Astrocyte (in vitro differentiated cells and primary cell): ENCODE measurements around the gene CACHD1. TPM values are rescaled to one million over a fixed set of nuclear protein-coding genes. Genes with fewer than 3 reads are reported as not detected.

Experiments
- DNase-seq: peaks from one replicate; pipeline ENCODE4 v3.0.0-alpha.2; 2010; ENCODE audit warnings: low read depth
- FAIRE-seq: peaks from 2 replicates; lab custom pipeline; 2011; peaks lifted over from hg19 to GRCh38; lab: Jason Lieb, UNC
- H2AFZ ChIP-seq: 2 replicates; pipeline ENCODE4 v1.6.0; 2012; ENCODE audit warnings: low read depth, low read length, inconsistent platforms
- H3K27ac ChIP-seq: 2 replicates; pipeline ENCODE4 v1.5.1; 2011; ENCODE audit warnings: low read depth, low read length, inconsistent platforms
- H3K27me3 ChIP-seq: 2 replicates; pipeline ENCODE4 v1.6.0; 2011; ENCODE audit warnings: low read length, inconsistent platforms; ENCODE audit not compliant: insufficient read depth
- H3K36me3 ChIP-seq: 2 replicates; pipeline ENCODE4 v1.5.1; 2011; ENCODE audit warnings: low read length, inconsistent platforms; ENCODE audit not compliant: insufficient read depth
- H3K4me1 ChIP-seq: 2 replicates; pipeline ENCODE4 v1.5.1; 2011; ENCODE audit warnings: low read length, inconsistent platforms; ENCODE audit not compliant: insufficient read depth
- H3K4me2 ChIP-seq: 2 replicates; pipeline ENCODE4 v1.6.0; 2012; ENCODE audit warnings: low read length, inconsistent platforms
- H3K4me3 ChIP-seq: 2 replicates; pipeline ENCODE4 v1.5.1; 2011; ENCODE audit warnings: low read depth, mild to moderate bottlenecking, low read length, inconsistent platforms; ENCODE audit not compliant: insufficient read depth
- H3K79me2 ChIP-seq: 2 replicates; pipeline ENCODE4 v1.6.0; 2012; ENCODE audit warnings: mild to moderate bottlenecking, low read length, inconsistent platforms; ENCODE audit not compliant: insufficient read depth
- H3K9ac ChIP-seq: 2 replicates; pipeline ENCODE4 v1.6.0; 2012; ENCODE audit warnings: mild to moderate bottlenecking, low read length, inconsistent platforms
- H3K9me3 ChIP-seq: 2 replicates; pipeline ENCODE4 v1.5.1; 2012; ENCODE audit warnings: low read depth, mild to moderate bottlenecking, low read length, inconsistent platforms; ENCODE audit not compliant: insufficient read depth
- H4K20me1 ChIP-seq: 2 replicates; pipeline ENCODE4 v1.6.0; 2012; ENCODE audit warnings: low read length, inconsistent platforms; ENCODE audit not compliant: insufficient read depth
- H3K27ac Mint-ChIP-seq: one replicate; pipeline ENCODE4 v1.8.0; 2021; ENCODE audit warnings: mild to moderate bottlenecking, mixed read lengths; ENCODE audit not compliant: unreplicated experiment
- H3K27me3 Mint-ChIP-seq: one replicate; pipeline ENCODE4 v1.8.0; 2021; ENCODE audit warnings: low read depth, mixed read lengths; ENCODE audit not compliant: unreplicated experiment
- H3K36me3 Mint-ChIP-seq: one replicate; pipeline ENCODE4 v1.8.0; 2021; ENCODE audit warnings: low read depth, mixed read lengths; ENCODE audit not compliant: unreplicated experiment
- H3K4me1 Mint-ChIP-seq: one replicate; pipeline ENCODE4 v1.8.0; 2021; ENCODE audit warnings: low read depth, mixed read lengths; ENCODE audit not compliant: unreplicated experiment
- H3K4me3 Mint-ChIP-seq: one replicate; pipeline ENCODE4 v1.8.0; 2021; ENCODE audit warnings: mild to moderate bottlenecking, moderate library complexity, mixed read lengths; ENCODE audit not compliant: unreplicated experiment
- H3K9me3 Mint-ChIP-seq: one replicate; pipeline ENCODE4 v1.8.0; 2021; ENCODE audit warnings: mild to moderate bottlenecking, mixed read lengths; ENCODE audit not compliant: unreplicated experiment
- EZH2 ChIP-seq: IDR thresholded peaks from 2 replicates; pipeline ENCODE4 v1.6.1; 2012; ENCODE audit warnings: mild to moderate bottlenecking, low read length, inconsistent platforms; ENCODE audit not compliant: insufficient read depth
- total RNA-seq: library from RNA; stranded (reverse); gene quantifications from 2 replicates; pipeline ENCODE4 v1.2.1, GENCODE V29; 2021
- TF ChIP-seq, protein P1 (sequence below): IDR thresholded peaks from 2 replicates; pipeline ENCODE4 v1.5.1; 2011; ENCODE audit warnings: low read depth, mild to moderate bottlenecking, inconsistent platforms, low read length, moderate library complexity; ENCODE audit not compliant: insufficient read depth

Gene CACHD1
- total RNA-seq, 1 donor from 2014 or later, result 21.2 TPM

DNA sequence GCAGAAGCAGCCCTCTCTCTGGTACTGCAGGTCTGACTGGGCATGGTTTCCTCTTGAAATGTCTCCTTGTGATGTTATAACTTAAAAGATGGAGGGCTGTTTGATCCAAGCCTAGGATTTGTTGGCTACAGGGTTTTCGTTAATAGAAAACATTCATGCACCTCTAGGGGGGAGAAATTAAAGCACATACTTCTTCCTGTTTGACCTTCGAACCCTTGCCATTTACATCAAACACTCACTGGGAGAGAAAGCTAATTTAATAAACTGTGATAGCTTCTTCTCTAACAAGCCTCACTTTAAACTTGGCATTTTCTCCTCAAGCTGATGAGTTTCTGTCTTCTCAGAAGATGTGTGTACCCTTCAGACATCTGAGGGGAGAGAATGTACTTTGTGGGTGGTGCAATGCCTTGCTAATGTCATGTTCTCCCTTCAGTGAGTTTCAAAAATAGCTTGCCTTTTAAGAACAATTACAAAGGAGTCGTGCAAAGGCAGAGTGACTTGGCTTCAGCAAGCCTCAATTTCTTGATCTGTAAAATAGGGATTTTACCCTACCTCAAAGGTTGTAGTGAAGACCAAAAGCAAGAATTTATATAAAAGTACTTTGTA, 20.4 kb downstream of the CACHD1 start:
- Histone ChIP-seq H4K20me1 (peaks cover 14% of the 10 kb centered on the region), H3K4me1 (no peaks in the 10 kb centered on the region), H3K79me2 (peaks cover 8% of the 10 kb centered on the region), H3K27ac (no peak overlapping the region), H3K36me3 (no peaks in the 10 kb centered on the region), H3K9ac (no peak overlapping the region), H2AFZ (no peak overlapping the region), H3K4me3 (no peak overlapping the region), H3K9me3 (no peaks in the 10 kb centered on the region), H3K27me3 (no peaks in the 10 kb centered on the region), H3K4me2 (no peak overlapping the region)
- Mint-ChIP-seq H3K27me3 (no peaks in the 10 kb centered on the region), H3K4me1 (peaks cover 32% of the 10 kb centered on the region), H3K4me3 (no peak overlapping the region), H3K9me3 (no peaks in the 10 kb centered on the region), H3K36me3 (peaks cover 6% of the 10 kb centered on the region), H3K27ac (no peak overlapping the region)
- FAIRE-seq (no peak), DNase-seq (no peak)
- TF ChIP-seq, protein P1, sequence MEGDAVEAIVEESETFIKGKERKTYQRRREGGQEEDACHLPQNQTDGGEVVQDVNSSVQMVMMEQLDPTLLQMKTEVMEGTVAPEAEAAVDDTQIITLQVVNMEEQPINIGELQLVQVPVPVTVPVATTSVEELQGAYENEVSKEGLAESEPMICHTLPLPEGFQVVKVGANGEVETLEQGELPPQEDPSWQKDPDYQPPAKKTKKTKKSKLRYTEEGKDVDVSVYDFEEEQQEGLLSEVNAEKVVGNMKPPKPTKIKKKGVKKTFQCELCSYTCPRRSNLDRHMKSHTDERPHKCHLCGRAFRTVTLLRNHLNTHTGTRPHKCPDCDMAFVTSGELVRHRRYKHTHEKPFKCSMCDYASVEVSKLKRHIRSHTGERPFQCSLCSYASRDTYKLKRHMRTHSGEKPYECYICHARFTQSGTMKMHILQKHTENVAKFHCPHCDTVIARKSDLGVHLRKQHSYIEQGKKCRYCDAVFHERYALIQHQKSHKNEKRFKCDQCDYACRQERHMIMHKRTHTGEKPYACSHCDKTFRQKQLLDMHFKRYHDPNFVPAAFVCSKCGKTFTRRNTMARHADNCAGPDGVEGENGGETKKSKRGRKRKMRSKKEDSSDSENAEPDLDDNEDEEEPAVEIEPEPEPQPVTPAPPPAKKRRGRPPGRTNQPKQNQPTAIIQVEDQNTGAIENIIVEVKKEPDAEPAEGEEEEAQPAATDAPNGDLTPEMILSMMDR, result no peak
- no peak for TF ChIP-seq EZH2

DNA sequence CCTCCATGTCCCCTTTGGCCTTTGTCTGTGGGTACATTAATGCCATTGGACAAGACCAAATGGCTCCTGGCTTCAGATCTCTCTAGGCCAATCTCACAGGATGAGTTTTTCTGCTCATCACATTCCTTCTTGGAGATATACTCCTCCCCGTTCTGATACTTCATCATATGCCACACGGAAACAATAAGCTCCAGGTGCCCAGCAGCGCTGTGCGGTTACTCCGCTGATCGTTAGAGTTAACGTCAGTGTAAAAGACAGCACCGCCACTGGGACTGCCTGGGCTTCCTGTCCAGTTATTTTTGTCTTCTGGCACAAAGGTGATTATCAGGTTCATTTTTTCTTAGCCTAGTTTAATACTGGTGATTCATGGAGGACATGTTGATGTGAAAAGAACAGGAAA, 22.5 kb downstream of the CACHD1 start:
- no peak for FAIRE-seq
- peaks cover 2% of the 10 kb centered on the region for H3K79me2 ChIP-seq
- H2AFZ ChIP-seq, result no peak overlapping the region
- H3K36me3 ChIP-seq, result no peaks in the 10 kb centered on the region
- Mint-ChIP-seq H3K27ac (no peak overlapping the region), H3K36me3 (peaks cover 2% of the 10 kb centered on the region), H3K27me3 (no peaks in the 10 kb centered on the region), H3K9me3 (no peaks in the 10 kb centered on the region), H3K4me1 (peaks cover 43% of the 10 kb centered on the region), H3K4me3 (no peak overlapping the region)
- peaks cover 8% of the 10 kb centered on the region for H4K20me1 ChIP-seq
- DNase-seq, result no peak
- H3K9ac ChIP-seq, result no peak overlapping the region
- no peaks in the 10 kb centered on the region for H3K27me3 ChIP-seq
- peaks cover 4% of the 10 kb centered on the region for H3K4me1 ChIP-seq
- H3K4me2 ChIP-seq, result no peak overlapping the region
- no peak for TF ChIP-seq EZH2
- TF ChIP-seq, protein P1, result no peak
- no peak overlapping the region for H3K27ac ChIP-seq
- H3K4me3 ChIP-seq, result no peak overlapping the region
- H3K9me3 ChIP-seq, result no peaks in the 10 kb centered on the region

DNA sequence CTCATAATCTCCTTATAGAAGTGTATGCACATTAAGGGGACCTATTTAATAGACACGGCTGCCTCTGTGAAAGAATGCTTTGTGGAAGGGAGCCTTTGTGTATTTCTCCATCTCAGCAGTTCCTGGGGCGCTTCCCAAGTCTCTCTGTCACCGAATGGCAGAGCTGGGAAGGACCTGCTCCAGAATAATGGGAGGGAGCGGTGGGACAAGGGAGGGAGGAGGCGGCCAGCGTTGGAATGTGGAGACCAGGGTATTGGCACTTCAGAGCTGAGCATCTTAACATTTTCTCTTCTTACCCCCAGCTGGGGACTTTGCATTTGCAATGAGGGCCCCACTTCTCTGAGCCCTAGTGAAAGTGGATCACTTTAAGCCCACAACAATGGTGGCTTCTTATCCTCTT, 23.9 kb downstream of the CACHD1 start:
- Mint-ChIP-seq H3K9me3 (no peaks in the 10 kb centered on the region), H3K27ac (peak overlapping the region; percentile 38), H3K4me3 (no peak overlapping the region), H3K27me3 (no peaks in the 10 kb centered on the region), H3K36me3 (peaks cover 2% of the 10 kb centered on the region), H3K4me1 (peaks cover 44% of the 10 kb centered on the region)
- DNase-seq (no peak), FAIRE-seq (no peak)
- H3K4me1 ChIP-seq, result peaks cover 6% of the 10 kb centered on the region
- H3K79me2 ChIP-seq, result peaks cover 2% of the 10 kb centered on the region
- no peaks in the 10 kb centered on the region for H3K36me3 ChIP-seq
- H3K9me3 ChIP-seq, result no peaks in the 10 kb centered on the region
- no peak overlapping the region for H3K9ac ChIP-seq
- no peak for TF ChIP-seq EZH2
- TF ChIP-seq, protein P1, result no peak
- H3K4me2 ChIP-seq, result no peak overlapping the region
- peaks cover 8% of the 10 kb centered on the region for H4K20me1 ChIP-seq
- no peak overlapping the region for H3K4me3 ChIP-seq
- H3K27ac ChIP-seq, result no peak overlapping the region
- no peak overlapping the region for H2AFZ ChIP-seq
- H3K27me3 ChIP-seq, result no peaks in the 10 kb centered on the region
